ENCODE results near the gene PRKACA.

The PRKACA gene

GRCh38 chr19:14081797-14082674 is 35.5 kb downstream of the PRKACA start:
- H3K4me3 ChIP-seq (replicated peaks; ENCODE audit: low read depth, low read length) = peak overlapping the region; percentile 83
- no peaks in the 10 kb centered on the region for H3K27me3 ChIP-seq (replicated peaks; ENCODE audit: control insufficient read depth, insufficient read depth, low read length)
- H3K36me3 ChIP-seq (ENCODE audit: control insufficient read depth, insufficient read depth, low read length) = no peaks in the 10 kb centered on the region; the same call in 1 of the 2 replicates
- TF ChIP-seq, protein P1, sequence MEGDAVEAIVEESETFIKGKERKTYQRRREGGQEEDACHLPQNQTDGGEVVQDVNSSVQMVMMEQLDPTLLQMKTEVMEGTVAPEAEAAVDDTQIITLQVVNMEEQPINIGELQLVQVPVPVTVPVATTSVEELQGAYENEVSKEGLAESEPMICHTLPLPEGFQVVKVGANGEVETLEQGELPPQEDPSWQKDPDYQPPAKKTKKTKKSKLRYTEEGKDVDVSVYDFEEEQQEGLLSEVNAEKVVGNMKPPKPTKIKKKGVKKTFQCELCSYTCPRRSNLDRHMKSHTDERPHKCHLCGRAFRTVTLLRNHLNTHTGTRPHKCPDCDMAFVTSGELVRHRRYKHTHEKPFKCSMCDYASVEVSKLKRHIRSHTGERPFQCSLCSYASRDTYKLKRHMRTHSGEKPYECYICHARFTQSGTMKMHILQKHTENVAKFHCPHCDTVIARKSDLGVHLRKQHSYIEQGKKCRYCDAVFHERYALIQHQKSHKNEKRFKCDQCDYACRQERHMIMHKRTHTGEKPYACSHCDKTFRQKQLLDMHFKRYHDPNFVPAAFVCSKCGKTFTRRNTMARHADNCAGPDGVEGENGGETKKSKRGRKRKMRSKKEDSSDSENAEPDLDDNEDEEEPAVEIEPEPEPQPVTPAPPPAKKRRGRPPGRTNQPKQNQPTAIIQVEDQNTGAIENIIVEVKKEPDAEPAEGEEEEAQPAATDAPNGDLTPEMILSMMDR (IDR thresholded peaks at IDR 0.05; ENCODE audit: insufficient read depth, low read length, poor library complexity, severe bottlenecking) = no peak
- DNase-seq (ENCODE audit: extremely low read depth, insufficient read length) = no peak

GRCh38 chr19:14080887-14081796 is 36.4 kb downstream of the PRKACA start:
- DNase-seq (ENCODE audit: extremely low read depth, insufficient read length) = peak; percentile 96
- Histone ChIP-seq H3K36me3 (ENCODE audit: control insufficient read depth, insufficient read depth, low read length) (no peaks in the 10 kb centered on the region), H3K4me3 (replicated peaks; ENCODE audit: low read depth, low read length) (peak overlapping the region; percentile 84), H3K27me3 (replicated peaks; ENCODE audit: control insufficient read depth, insufficient read depth, low read length) (no peaks in the 10 kb centered on the region)
- TF ChIP-seq, protein P1 (IDR thresholded peaks at IDR 0.05; ENCODE audit: insufficient read depth, low read length, poor library complexity, severe bottlenecking) = no peak

DNA sequence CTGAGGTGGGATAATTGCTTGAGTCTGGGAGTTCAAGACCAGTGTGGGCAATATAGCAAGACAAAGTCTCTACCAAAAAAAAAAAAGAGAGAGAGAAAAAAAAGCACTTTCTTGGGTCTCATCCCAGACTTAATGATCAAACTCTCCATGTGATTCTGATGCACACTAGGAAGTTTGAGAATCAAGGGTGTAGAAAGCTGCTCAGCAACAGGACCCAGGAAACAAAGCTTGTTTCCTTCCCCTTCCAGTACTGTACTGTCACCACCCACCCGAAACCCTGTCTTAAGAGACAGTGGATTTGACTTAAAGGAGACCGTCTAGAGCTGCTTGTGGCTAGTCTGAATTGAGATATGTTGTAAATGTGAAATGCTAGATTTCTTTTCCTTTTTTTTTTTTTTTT is 39.2 kb downstream of the PRKACA start:
- Histone ChIP-seq H3K4me3 (replicated peaks; ENCODE audit: low read depth, low read length) (no peak overlapping the region), H3K36me3 (ENCODE audit: control insufficient read depth, insufficient read depth, low read length) (no peaks in the 10 kb centered on the region), H3K27me3 (replicated peaks; ENCODE audit: control insufficient read depth, insufficient read depth, low read length) (no peaks in the 10 kb centered on the region)
- TF ChIP-seq, protein P1 (IDR thresholded peaks at IDR 0.05; ENCODE audit: insufficient read depth, low read length, poor library complexity, severe bottlenecking) = no peak
- no peak for DNase-seq (ENCODE audit: extremely low read depth, insufficient read length)

GRCh38 chr19:14073925-14074838 is 43.4 kb downstream of the PRKACA start:
- Histone ChIP-seq H3K4me3 (replicated peaks; ENCODE audit: low read depth, low read length) (peak overlapping the region; percentile 45), H3K27me3 (replicated peaks; ENCODE audit: control insufficient read depth, insufficient read depth, low read length) (no peaks in the 10 kb centered on the region; the same call in 1 of the 2 replicates), H3K36me3 (ENCODE audit: control insufficient read depth, insufficient read depth, low read length) (no peaks in the 10 kb centered on the region)
- TF ChIP-seq, protein P1 (IDR thresholded peaks at IDR 0.05; ENCODE audit: insufficient read depth, low read length, poor library complexity, severe bottlenecking) = no peak
- DNase-seq (ENCODE audit: extremely low read depth, insufficient read length) = no peak
